Gastroesophageal sphincter (tissue), 4 donors: ENCODE data around the gene ELOVL4. TPM values are rescaled to one million over a fixed set of nuclear protein-coding genes. Genes with fewer than 3 reads are reported as not detected.

Source experiments
- ATAC-seq: fragments of 150-250 bp; one replicate; pipeline ENCODE4 v1.9.1; 2016; ENCODE audit warnings: mild to moderate bottlenecking, moderate library complexity
- H3K27ac ChIP-seq, 4 donors: fragments of 200-600 bp; sonication (generic) in 3 of 4; 1 replicate in 3 of 4; 2 replicates in 1 of 4; pipeline ENCODE4 v1.5.1; 2016 to 2019
- H3K27me3 ChIP-seq: fragments of 200-600 bp; sonication (generic); one replicate; pipeline ENCODE4 v1.5.1; 2019
- H3K36me3 ChIP-seq, 2 donors: fragments of 200-600 bp; sonication (generic); one replicate each; pipeline ENCODE4 v1.5.1; 2019; ENCODE audit warnings: control low read depth in 1 of 2
- H3K4me1 ChIP-seq, 3 donors: fragments of 200-600 bp; sonication (generic); 1 replicate in 2 of 3; 2 replicates in 1 of 3; pipeline ENCODE4 v1.5.1; 2016 to 2019; ENCODE audit warnings: control low read depth in 2 of 3
- H3K4me3 ChIP-seq, 2 donors: fragments of 200-600 bp; sonication (generic); one replicate each; pipeline ENCODE4 v1.5.1; 2019; ENCODE audit warnings: mild to moderate bottlenecking in 1 of 2, moderate library complexity in 1 of 2
- H3K9me3 ChIP-seq, 3 donors: fragments of 200-600 bp; sonication (generic); one replicate each; pipeline ENCODE4 v1.5.1; 2017 to 2019; ENCODE audit warnings: control low read depth in 2 of 3
- CTCF ChIP-seq, 4 experiments: fragments of 200-600 bp in 2 of 4; fragments of 450-650 bp in 2 of 4; sonication (generic) in 1 of 4; IDR thresholded peaks; one replicate each; pipeline ENCODE4 v1.5.1; 2017 to 2019; ENCODE audit warnings: antibody characterized with exemption in 4 of 4, mild to moderate bottlenecking in 2 of 4, moderate library complexity in 2 of 4
- EP300 ChIP-seq: sonication (generic); formaldehyde crosslinking; IDR thresholded peaks from one replicate; pipeline ENCODE4 v1.6.1; 2017; ENCODE audit warnings: antibody characterized with exemption, mild to moderate bottlenecking
- POLR2A ChIP-seq, 2 donors: fragments of 450-650 bp; IDR thresholded peaks; one replicate each; pipeline ENCODE4 v1.6.1; 2017; ENCODE audit warnings: antibody characterized with exemption in 2 of 2, mild to moderate bottlenecking in 2 of 2, moderate library complexity in 1 of 2
- POLR2AphosphoS5 ChIP-seq: sonication (generic); formaldehyde crosslinking; IDR thresholded peaks from one replicate; pipeline ENCODE4 v1.6.1; 2017; ENCODE audit warnings: antibody characterized with exemption
- WGBS, 2 donors: methylation state at CpG; one replicate each; pipeline ENCODE4 v1.1.5; 2018; ENCODE audit warnings: low coverage in 1 of 2; 5-methylcytosine and 5-hydroxymethylcytosine counted together
- total RNA-seq, 4 donors: library from RNA; depleted of rRNA; stranded (reverse); fragments of >200 nt; gene quantifications; one replicate each; pipeline ENCODE4 v1.1.0, GENCODE V29; 2016

ELOVL4 gene
- total RNA-seq, 4 donors from 2014 or later = 2.3 to 3.7 (median 2.8) TPM

GRCh38 chr6:79898076-79898475 lies 49.3 kb downstream of the ELOVL4 start:
- Histone ChIP-seq H3K9me3 (no peaks in the 10 kb centered on the region), H3K27ac (no peak overlapping the region), H3K36me3 (no peaks in the 10 kb centered on the region), H3K4me3 (no peak overlapping the region), H3K4me1 (no peaks in the 10 kb centered on the region), H3K27me3 (no peaks in the 10 kb centered on the region)
- 91 to 92% methylated on average over 1 of the region's 1 CpG for WGBS, 2 donors
- no peak for TF ChIP-seq POLR2AphosphoS5
- TF ChIP-seq CTCF (IDR thresholded peaks at IDR 0.05) = no peak
- no peak for TF ChIP-seq POLR2A (IDR thresholded peaks at IDR 0.05)
- no peak for TF ChIP-seq EP300
- no peak for ATAC-seq

GRCh38 chr6:79896075-79896449 lies 51.3 kb downstream of the ELOVL4 start:
- no peaks in the 10 kb centered on the region for H3K4me1 ChIP-seq
- no peaks in the 10 kb centered on the region for H3K27me3 ChIP-seq
- no peaks in the 10 kb centered on the region for H3K36me3 ChIP-seq
- ATAC-seq = no peak
- H3K9me3 ChIP-seq = peaks cover 0 to 3% (median 0%) of the 10 kb centered on the region in 3 donors
- WGBS, 2 donors = 79 to 83% methylated on average over 4 to 5 of the region's 5 CpGs
- no peak for TF ChIP-seq CTCF (IDR thresholded peaks at IDR 0.05)
- TF ChIP-seq POLR2A (IDR thresholded peaks at IDR 0.05) = no peak
- no peak for TF ChIP-seq POLR2AphosphoS5
- no peak for TF ChIP-seq EP300
- H3K4me3 ChIP-seq = no peak overlapping the region
- no peak overlapping the region for H3K27ac ChIP-seq

- TF ChIP-seq POLR2A (IDR thresholded peaks at IDR 0.05) (no peak), CTCF (IDR thresholded peaks at IDR 0.05) (no peak), EP300 (no peak), POLR2AphosphoS5 (no peak)
- Histone ChIP-seq H3K27ac (no peak overlapping the region), H3K27me3 (no peaks in the 10 kb centered on the region), H3K4me3 (no peak overlapping the region), H3K4me1 (no peaks in the 10 kb centered on the region), H3K36me3 (no peaks in the 10 kb centered on the region), H3K9me3 (peaks cover 0 to 7% (median 0%) of the 10 kb centered on the region in 3 donors)
- ATAC-seq = no peak
Observed at GRCh38 chr6:79895382-79896074, 51.8 kb downstream of the ELOVL4 start.

GRCh38 chr6:79894939-79895338 lies 52.4 kb downstream of the ELOVL4 start:
- no peak for TF ChIP-seq CTCF (IDR thresholded peaks at IDR 0.05)
- no peak for TF ChIP-seq POLR2AphosphoS5
- TF ChIP-seq POLR2A (IDR thresholded peaks at IDR 0.05) = no peak
- TF ChIP-seq EP300 = no peak
- H3K9me3 ChIP-seq = peaks cover 0 to 7% (median 0%) of the 10 kb centered on the region in 3 donors
- no peak overlapping the region for H3K27ac ChIP-seq
- H3K36me3 ChIP-seq = no peaks in the 10 kb centered on the region
- H3K4me3 ChIP-seq = no peak overlapping the region
- no peaks in the 10 kb centered on the region for H3K4me1 ChIP-seq
- WGBS, 2 donors = 30 to 36% methylated on average over 1 of the region's 1 CpG
- ATAC-seq = peak; percentile 41
- H3K27me3 ChIP-seq = no peaks in the 10 kb centered on the region

GRCh38 chr6:79888587-79888986 lies 58.8 kb downstream of the ELOVL4 start:
- ATAC-seq = no peak
- Histone ChIP-seq H3K36me3 (no peaks in the 10 kb centered on the region), H3K27me3 (no peaks in the 10 kb centered on the region), H3K27ac (no peak overlapping the region), H3K9me3 (peaks cover 0 to 7% (median 0%) of the 10 kb centered on the region in 3 donors), H3K4me3 (no peak overlapping the region), H3K4me1 (no peaks in the 10 kb centered on the region)
- TF ChIP-seq POLR2A (IDR thresholded peaks at IDR 0.05) (no peak), CTCF (IDR thresholded peaks at IDR 0.05) (no peak), EP300 (no peak), POLR2AphosphoS5 (no peak)
- 85 to 86% methylated on average over 2 of the region's 3 CpGs for WGBS, 2 donors
